ENCODE results near the gene DTX1.
"Not testable (repeated sequence)": the region's sequence is repeated elsewhere in the genome, so short reads cannot be mapped to it uniquely, and the experiment has no call there.

The DTX1 gene

GRCh38 chr12:113137861-113138783 lies 81.6 kb downstream of the DTX1 start:
- DNase-seq = no peak

GRCh38 chr12:113138826-113139225 lies 82.3 kb downstream of the DTX1 start:
- DNase-seq = no peak

- no peak for DNase-seq
Observed at GRCh38 chr12:113140706-113141105, 84.2 kb downstream of the DTX1 start.

GRCh38 chr12:113141716-113142115 lies 85.2 kb downstream of the DTX1 start:
- not testable (repeated sequence) for DNase-seq

- DNase-seq = no peak
Observed at GRCh38 chr12:113142173-113142885, 85.8 kb downstream of the DTX1 start.

- DNase-seq = no peak
Observed at GRCh38 chr12:113142886-113143332, 86.4 kb downstream of the DTX1 start.

GRCh38 chr12:113143959-113144358 lies 87.4 kb downstream of the DTX1 start:
- no peak for DNase-seq

- DNase-seq = no peak
Observed at GRCh38 chr12:113144806-113145205, 88.3 kb downstream of the DTX1 start.

GRCh38 chr12:113145720-113146551 lies 89.4 kb downstream of the DTX1 start:
- DNase-seq = no peak

GRCh38 chr12:113146999-113147398 lies 90.5 kb downstream of the DTX1 start:
- DNase-seq = no peak

All from fibroblast of skin of scalp (primary cell).